HG03432 (cell line): ENCODE measurements around the gene TFCP2L1.

Experiments used
- ATAC-seq: cut with Tn5 transposase; IDR thresholded peaks from one replicate; pipeline ENCODE4 v1.9.1; 2021; ENCODE audit warnings: mild to moderate bottlenecking, moderate library complexity; ENCODE audit not compliant: unreplicated experiment

The TFCP2L1 gene

GRCh38 chr2:121243821-121244460, 41.1 kb downstream of the TFCP2L1 start:
- no peak for ATAC-seq

- ATAC-seq: no peak
These were observed 42.0 kb downstream of the TFCP2L1 start for GRCh38 chr2:121242976-121243375.

DNA sequence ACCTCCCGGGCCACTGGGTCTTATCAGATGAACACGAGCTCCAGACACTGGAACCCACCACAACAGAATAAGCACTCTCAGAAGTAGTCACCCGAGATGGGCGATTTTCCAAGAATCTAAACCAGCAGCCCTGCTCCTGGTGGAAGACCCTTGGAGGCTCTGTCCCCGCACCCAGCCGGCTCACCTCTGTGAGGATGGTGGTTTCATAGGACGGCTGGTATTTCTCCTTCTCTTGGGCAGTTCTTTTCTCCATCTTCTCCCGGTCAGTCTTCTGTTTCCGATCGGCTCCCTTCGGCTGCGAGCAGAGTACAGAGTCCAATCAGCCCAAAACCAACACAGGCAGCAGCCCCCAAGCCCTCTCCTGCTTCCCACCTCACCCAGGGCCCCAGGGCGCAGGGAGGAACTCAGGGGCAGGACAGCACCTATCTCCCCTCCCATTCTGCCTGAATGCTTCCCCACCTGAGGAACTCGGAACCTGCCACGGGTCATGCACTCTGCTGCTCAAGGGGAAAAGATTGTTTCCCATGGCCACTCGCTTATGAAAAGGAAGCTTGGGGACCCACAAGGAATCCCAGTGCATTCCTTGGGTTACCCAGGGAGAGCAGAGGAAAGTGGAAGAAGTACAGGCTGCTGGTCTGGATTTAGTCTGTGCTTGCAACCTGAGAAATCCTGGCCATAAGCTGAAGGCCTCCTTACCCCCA, 42.7 kb downstream of the TFCP2L1 start:
- no peak for ATAC-seq

- no peak for ATAC-seq
These were observed 43.5 kb downstream of the TFCP2L1 start for GRCh38 chr2:121241466-121241865.

GRCh38 chr2:121240436-121240835, 44.6 kb downstream of the TFCP2L1 start:
- no peak for ATAC-seq

- ATAC-seq: no peak
These were observed 45.0 kb downstream of the TFCP2L1 start for GRCh38 chr2:121239969-121240368.

- no peak for ATAC-seq
These were observed 45.5 kb downstream of the TFCP2L1 start for GRCh38 chr2:121239471-121239870.

DNA sequence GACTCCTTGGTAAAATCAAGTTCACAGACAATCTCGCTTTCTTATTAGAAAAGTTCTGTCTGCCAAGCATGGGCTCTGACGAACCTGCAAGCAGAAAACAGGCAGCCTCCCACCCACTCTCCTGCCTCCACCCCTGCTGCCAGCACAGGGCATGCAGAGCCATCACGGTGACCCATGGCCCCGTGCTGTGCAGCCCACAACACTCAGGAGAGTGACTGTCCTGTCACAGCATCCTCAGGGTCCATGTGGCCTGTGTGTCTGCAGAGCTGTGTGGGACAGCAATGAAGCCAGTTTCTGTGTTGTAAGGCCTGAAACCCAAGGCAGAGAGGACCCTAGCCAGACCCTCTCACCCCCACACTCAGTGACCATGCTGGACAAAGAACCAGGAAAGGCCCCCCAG, 46.2 kb downstream of the TFCP2L1 start:
- no peak for ATAC-seq

DNA sequence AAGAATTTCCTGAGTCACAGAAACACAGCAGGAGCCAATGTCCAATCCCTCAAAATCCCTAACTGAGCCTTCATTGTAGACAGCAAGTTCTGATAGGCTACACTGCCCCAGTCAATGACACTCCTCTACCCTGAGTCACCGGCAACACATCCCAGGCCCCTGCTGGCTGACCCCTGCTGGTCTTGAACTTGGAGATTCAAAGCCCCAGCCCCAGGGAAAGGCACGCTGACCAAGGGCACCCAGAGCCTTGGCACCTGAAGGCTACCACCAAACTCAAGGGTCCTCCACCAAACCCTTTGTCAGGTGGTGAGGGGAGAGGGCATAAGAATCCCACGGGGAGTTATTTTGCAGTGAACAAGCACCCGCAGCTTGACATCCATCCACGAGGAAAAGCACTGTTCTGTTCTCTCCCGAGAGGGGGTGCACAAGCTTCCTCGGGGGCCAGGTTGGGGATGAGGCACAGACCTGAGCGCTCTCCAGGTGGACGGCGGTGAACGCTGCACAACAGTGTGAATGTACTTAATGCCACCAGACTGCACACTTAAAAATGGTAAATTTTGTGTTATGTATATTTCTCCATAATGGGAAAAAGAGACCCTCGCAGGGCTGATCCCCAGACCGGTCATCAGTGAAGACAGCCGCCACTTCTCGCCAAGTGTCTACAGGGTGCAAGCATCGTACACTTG, 46.9 kb downstream of the TFCP2L1 start:
- ATAC-seq: no peak

GRCh38 chr2:121237336-121237979, 47.5 kb downstream of the TFCP2L1 start:
- no peak for ATAC-seq

DNA sequence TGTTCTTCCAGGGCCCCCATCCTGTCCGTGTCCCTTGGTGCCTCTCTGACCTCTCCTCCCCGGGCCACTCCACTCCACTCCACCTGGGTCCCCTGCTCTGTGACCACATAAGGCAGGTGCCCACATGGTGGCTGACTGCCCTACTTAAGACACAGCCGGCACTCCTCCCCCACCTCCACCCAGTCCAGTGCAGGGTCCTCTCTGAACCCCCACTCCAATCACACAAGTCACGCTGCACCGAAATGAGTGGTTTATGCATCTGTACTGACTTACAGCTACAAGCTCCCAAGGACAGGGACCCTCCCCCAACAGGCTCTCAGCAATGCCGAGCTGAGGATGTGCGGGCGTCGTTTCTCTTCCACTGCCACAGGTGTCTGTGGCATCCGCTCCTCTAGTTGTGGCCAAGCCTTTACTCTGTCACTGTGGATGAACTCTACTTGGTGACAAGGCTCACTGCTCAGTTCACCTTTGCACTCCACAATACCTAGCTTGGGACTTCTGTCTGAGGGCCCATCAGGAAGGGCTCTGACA, 48.3 kb downstream of the TFCP2L1 start:
- no peak for ATAC-seq

DNA sequence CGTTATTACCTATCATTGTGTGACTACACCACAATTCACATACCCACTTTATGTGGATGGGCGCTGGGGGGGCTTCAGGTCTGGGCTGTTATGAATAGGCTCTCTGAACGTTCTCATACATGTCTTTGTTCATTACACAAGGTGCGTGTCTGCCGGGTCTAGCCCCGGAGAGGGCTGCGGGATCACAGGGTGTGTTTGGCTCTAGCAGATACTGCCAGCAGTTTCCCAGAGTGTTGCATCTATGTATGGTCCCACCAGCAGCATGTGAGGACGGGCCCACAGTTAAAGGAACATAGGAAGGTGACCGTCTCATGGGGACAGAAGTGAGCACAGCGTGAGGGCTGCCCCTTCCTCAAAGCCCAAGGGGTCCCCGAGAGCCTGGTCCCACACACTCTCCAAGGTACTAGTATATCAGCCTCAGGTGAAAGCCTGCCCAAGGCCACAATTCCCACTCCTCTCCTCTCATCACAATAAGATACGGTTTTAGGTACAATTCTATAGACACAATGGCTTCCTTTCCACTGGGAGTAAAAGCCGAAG, 48.8 kb downstream of the TFCP2L1 start:
- no peak for ATAC-seq

DNA sequence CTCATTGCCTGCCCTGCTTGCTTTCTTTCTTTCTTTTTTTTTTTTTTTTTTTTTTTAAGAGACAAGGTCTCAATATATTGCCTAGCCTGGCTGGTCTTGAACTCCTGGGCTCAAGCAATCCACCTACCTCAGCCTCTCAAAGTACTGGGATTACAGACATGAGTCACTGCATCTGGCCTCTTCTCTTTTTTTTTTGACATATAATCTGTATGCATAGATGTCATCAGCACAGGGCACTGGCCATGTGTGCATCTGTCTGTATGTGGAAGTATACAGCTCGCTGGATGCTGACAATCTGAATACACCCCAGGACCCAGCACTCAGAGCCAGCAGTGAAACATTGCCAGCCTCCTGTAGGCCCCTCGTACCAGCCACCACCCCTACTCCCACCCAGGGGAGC, 49.5 kb downstream of the TFCP2L1 start:
- ATAC-seq: no peak

- ATAC-seq: no peak
These were observed 50.2 kb downstream of the TFCP2L1 start for GRCh38 chr2:121234791-121235190.

DNA sequence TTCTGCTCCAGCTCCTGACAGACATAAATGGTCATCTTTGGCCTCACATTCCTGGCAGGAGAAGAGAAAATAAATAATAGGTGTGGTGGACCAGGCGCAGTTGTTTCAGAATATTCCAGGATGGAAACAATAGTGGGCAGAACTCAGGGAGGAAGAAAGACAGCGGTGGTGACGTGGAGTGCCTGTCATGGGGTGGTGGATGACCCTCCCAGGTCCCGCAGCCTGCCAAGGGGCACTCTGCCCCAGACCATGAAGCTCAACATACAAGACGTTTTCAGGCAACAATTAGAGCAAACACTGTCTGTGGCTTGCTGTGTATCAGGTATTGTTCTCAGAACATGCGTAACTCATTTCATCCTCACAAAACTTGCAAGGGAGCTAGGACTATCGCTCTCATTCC, 50.9 kb downstream of the TFCP2L1 start:
- no peak for ATAC-seq

- no peak for ATAC-seq
These were observed 51.4 kb downstream of the TFCP2L1 start for GRCh38 chr2:121233486-121234110.

DNA sequence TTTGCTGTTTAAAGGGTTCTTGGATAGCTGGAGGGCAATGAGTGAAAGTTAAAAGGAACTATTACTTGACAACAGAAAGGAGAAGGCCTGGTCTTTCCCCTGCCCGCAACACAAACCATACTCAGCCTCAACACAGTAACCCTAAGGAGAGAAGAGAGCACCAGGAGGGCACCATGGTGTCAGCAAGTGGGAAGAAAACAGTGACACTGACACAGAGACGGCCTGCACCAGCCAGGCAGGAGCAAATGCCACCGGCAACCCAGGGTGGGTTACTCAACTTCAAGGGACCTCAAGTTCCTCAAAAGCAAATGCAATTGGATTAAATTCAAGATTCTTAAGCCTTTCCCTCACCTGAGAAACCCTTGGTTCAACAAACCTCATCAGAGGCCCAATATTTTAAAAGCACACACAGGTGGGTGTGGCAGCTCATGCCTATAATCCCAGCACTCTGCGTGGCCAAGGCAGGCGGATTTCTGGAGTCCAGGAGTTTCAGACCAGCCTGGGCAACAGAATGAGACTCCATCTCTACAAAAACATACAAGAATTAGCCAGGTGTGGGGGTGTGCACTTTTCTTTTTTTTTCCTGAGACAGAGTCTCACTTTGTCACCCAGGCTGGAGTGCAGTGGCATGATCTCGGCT, 52.3 kb downstream of the TFCP2L1 start:
- no peak for ATAC-seq

- no peak for ATAC-seq
These were observed 53.5 kb downstream of the TFCP2L1 start for GRCh38 chr2:121231385-121232000.

DNA sequence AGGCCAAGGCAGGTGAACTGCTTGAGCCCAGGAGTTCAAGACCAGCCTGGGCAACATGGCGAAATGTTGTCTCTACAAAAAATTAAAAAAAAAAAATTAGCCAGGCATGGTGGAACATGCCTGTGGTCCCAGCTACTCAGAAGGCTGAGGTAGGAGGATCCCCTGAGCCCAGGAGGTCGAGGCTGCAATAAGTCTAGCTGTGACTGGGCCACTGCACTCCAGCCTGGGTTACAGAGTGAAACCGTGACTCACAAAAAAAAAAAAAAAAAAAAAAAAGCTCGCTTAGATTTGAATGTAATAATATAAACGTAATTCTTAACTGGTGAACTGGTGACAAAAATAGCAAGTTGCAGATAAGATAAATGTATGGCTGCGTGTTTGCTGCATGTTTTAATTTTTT, 56.5 kb downstream of the TFCP2L1 start:
- no peak for ATAC-seq
